Duodenal mucosa (tissue), 2 donors: ENCODE data around the gene PAGE2.
"Not testable (repeated sequence)": the region's sequence is repeated elsewhere in the genome, so short reads cannot be mapped to it uniquely, and the experiment has no call there.

Experiments
- H3K27ac ChIP-seq: one replicate; pipeline ENCODE4 v1.7.0; 2013; ENCODE audit warnings: low read depth, low read length
- H3K27me3 ChIP-seq, 2 donors: one replicate each; pipeline ENCODE4 v1.7.0; 2013; ENCODE audit warnings: low read length in 2 of 2, control low read depth in 1 of 2; ENCODE audit not compliant: insufficient read depth in 2 of 2, control insufficient read depth in 1 of 2
- H3K36me3 ChIP-seq, 2 donors: one replicate each; pipeline ENCODE4 v1.7.0; 2013; ENCODE audit warnings: low read length in 2 of 2, control low read depth in 1 of 2; ENCODE audit not compliant: insufficient read depth in 2 of 2, control insufficient read depth in 1 of 2
- H3K4me1 ChIP-seq, 2 donors: one replicate each; pipeline ENCODE4 v1.7.0; 2013; ENCODE audit warnings: low read length in 2 of 2, control low read depth in 1 of 2; ENCODE audit not compliant: insufficient read depth in 2 of 2, control insufficient read depth in 1 of 2
- H3K4me3 ChIP-seq, 2 donors: one replicate each; pipeline ENCODE4 v1.7.0; 2013; ENCODE audit warnings: low read length in 2 of 2, low read depth in 1 of 2
- H3K9ac ChIP-seq, 2 donors: one replicate each; pipeline ENCODE4 v1.7.0; 2013; ENCODE audit warnings: low read length in 2 of 2, low read depth in 1 of 2
- H3K9me3 ChIP-seq, 2 donors: one replicate each; pipeline ENCODE4 v1.7.0; 2013; ENCODE audit warnings: low read length in 2 of 2, control low read depth in 1 of 2; ENCODE audit not compliant: control insufficient read depth in 1 of 2

The PAGE2 gene

DNA sequence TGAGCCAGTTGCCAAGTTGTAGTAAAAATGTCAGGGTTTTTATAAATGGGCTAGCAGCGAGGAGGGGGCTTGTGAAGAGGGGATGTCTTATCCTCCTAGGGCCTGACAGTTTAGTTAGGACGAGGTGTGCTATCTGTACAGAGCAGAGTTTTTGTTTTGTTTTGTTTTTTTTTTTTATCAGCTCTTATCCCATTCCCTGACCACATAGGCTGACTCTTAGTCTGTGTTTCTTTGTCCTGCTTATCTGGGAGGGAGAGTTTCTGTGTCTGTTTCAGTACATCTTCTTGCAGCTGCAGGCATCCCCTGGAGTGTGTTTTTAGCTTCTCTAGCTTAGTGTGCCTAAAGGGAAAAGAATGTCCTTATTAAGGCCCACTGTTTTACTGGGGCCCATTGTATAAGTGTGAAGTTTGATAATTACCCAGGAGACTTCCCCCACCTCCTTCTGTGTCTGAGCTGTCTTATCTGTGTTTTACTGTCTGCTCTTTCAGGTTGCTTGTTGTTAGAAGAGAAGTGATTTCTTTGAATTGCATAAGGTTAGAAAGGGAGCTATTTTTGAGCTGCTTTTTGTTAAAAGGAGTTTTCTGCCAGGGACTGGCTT lies 32.0 kb downstream of the PAGE2 start:
- Histone ChIP-seq H3K27ac (no peak overlapping the region), H3K4me1 (peaks cover 0 to 5% of the 10 kb centered on the region in 2 donors), H3K27me3 (no peaks in the 10 kb centered on the region), H3K9me3 (no peaks in the 10 kb centered on the region), H3K9ac (no peak overlapping the region), H3K36me3 (no peaks in the 10 kb centered on the region), H3K4me3 (no peak overlapping the region)

DNA sequence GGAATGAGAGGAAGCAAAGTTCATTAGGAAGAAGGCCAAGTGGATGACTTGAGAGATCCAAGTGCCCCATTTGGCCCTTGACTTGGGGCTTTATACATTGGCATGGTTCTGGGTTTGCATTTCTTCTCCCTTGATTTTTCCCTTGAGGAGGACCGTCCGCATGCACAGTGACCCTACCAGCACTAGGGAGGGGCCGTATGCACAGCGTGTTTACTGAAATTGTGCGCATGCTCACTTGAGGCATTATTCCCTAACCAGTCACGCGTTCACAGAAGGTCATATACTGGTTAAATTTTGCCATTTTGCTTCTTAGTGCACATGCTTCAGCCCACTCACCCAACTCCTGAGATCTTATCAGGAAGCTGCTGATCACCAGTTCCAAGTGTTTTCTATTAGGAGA lies 35.1 kb downstream of the PAGE2 start:
- Histone ChIP-seq H3K27ac (no peak overlapping the region), H3K9me3 (no peaks in the 10 kb centered on the region), H3K4me3 (no peak overlapping the region), H3K4me1 (peaks cover 0 to 5% of the 10 kb centered on the region in 2 donors), H3K27me3 (no peaks in the 10 kb centered on the region), H3K36me3 (no peaks in the 10 kb centered on the region), H3K9ac (no peak overlapping the region)

DNA sequence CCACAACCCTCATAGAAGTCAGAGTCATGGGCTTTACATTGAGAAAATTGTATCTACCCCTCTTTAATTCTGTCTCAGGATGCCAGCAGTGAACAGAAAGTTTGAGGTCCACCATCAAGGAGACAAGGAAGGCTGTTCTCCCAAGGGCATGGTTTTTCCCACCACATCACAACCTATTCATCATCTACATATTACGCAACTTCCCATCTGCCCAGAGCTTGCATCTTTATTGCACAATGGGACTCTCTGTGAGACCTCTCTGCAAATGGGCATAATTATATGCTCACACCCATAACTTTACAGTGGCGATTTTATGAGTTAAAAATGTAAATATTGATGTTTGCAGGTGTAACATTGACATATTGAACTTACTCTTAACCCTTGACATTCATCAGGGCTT lies 38.9 kb downstream of the PAGE2 start:
- Histone ChIP-seq H3K9me3 (no peaks in the 10 kb centered on the region), H3K27me3 (no peaks in the 10 kb centered on the region), H3K4me3 (no peak overlapping the region)

DNA sequence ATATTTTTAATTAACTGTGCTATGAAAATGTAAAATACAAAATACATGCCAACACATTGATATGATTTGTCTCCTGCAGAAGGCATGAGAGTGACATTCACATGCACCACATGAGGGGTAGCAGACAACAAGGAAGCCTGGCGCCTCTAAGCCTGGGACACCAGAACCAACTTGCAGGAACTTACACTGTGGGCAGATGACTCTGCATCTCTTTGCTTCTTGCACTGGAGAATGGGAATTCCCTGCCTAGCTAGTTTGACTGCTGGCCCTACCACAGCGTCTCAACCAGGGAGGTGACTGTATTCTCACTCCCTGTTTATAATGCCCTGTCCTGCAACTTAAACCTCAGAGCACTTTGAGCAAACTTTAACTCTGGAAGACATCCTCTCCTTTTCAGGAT lies 40.5 kb downstream of the PAGE2 start:
- no peaks in the 10 kb centered on the region for H3K27me3 ChIP-seq
- peaks cover 0 to 2% of the 10 kb centered on the region in 2 donors for H3K4me1 ChIP-seq
- no peak overlapping the region for H3K4me3 ChIP-seq
- no peaks in the 10 kb centered on the region for H3K36me3 ChIP-seq
- no peak overlapping the region for H3K27ac ChIP-seq
- no peak overlapping the region for H3K9ac ChIP-seq
- H3K9me3 ChIP-seq, result no peaks in the 10 kb centered on the region

More for the DNA sequence above, 38.9 kb downstream of the PAGE2 start:
- Histone ChIP-seq H3K36me3 (no peaks in the 10 kb centered on the region), H3K27ac (no peak overlapping the region), H3K9ac (no peak overlapping the region), H3K4me1 (peaks cover 0 to 5% of the 10 kb centered on the region in 2 donors)

DNA sequence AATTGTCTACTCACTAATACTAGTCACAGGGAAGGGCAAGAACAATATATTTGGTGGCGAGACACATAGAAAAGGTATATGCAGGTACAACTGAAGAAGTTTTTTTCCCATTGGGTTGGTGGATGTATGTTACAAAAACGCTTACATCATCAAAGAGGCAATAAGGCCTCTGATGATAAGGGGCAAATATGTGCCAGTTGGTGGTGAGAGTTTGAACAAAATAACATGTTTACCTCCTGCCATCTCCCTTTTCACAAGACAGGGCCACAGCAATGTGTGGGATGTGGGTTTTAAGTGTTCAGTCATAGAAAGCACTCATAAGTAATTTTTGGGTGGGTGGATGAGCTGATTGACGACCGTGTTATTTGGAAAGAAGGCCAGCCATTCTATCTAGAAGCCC lies 41.7 kb downstream of the PAGE2 start:
- H3K27me3 ChIP-seq, result no peaks in the 10 kb centered on the region
- no peaks in the 10 kb centered on the region for H3K4me1 ChIP-seq
- no peak overlapping the region for H3K9ac ChIP-seq
- H3K27ac ChIP-seq, result no peak overlapping the region
- H3K4me3 ChIP-seq, result no peak overlapping the region
- no peaks in the 10 kb centered on the region for H3K9me3 ChIP-seq
- H3K36me3 ChIP-seq, result no peaks in the 10 kb centered on the region

DNA sequence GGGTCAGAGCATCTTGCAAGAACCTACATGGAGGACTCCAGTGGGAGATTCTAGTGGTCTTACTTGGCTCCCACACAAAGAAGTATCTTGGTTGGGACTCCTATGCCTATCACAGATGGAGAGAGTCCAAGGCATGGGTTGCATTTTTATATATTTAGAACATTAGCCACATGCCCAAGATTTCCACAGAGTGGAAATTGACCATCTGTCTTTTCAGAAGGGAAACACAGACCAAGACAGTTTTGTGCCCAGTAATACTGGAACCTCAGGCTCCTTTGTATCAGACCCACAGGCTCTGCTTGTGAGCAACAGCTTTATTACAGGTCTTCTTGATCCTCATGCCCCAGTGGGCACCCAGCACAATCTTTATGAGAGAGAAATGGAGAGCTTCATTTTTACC lies 43.6 kb downstream of the PAGE2 start:
- no peak overlapping the region for H3K4me3 ChIP-seq
- H3K9me3 ChIP-seq, result no peaks in the 10 kb centered on the region
- H3K27ac ChIP-seq, result no peak overlapping the region
- H3K4me1 ChIP-seq, result no peaks in the 10 kb centered on the region
- no peak overlapping the region for H3K9ac ChIP-seq
- H3K36me3 ChIP-seq, result no peaks in the 10 kb centered on the region
- H3K27me3 ChIP-seq, result no peaks in the 10 kb centered on the region

DNA sequence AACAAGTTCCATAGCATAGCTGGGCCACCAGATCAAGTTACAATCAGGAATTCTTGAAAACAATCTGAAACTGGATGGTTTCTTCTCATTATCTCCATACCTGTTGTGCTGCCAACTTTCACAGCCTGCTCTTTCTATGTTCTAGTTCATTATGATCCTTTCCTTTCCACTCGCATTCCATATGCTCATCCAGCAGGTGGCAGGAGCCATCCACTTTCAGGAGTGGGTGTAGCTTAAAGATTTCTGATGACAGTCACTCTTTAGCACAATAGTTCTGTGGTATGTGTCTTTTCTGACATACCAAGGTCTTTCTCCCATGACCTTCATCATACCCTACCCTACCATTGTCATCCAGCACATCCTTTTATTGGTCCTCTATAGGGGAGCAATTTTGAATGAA lies 46.4 kb downstream of the PAGE2 start:
- Histone ChIP-seq H3K4me1 (no peaks in the 10 kb centered on the region), H3K9ac (no peak overlapping the region)

DNA sequence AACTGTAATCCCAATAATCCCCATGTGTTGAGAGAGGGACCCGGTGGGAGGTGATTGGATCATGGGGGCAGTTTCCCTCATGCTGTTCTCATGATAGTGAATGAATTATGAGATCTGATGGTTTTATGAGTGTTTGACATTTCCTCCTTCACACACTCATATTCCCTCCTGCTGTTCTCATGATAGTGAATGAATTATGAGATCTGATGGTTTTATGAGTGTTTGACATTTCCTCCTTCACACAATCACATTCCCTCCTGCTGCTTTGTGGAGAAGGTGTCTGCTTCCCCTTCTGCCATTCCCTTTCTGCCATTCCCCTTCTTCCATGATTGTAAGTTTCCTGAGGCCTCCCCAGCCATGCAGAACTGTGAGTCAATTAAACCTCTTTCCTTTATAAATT lies 52.0 kb downstream of the PAGE2 start:
- not testable (repeated sequence) for H3K4me3 ChIP-seq, H3K9ac ChIP-seq, H3K27ac ChIP-seq, H3K36me3 ChIP-seq, H3K4me1 ChIP-seq, H3K9me3 ChIP-seq, H3K27me3 ChIP-seq

More for the DNA sequence above, 46.4 kb downstream of the PAGE2 start:
- Histone ChIP-seq H3K9me3 (no peaks in the 10 kb centered on the region), H3K36me3 (no peaks in the 10 kb centered on the region), H3K4me3 (no peak overlapping the region), H3K27ac (no peak overlapping the region), H3K27me3 (no peaks in the 10 kb centered on the region)
